Measurements from ENCODE around the gene PGAM2. TPM values are rescaled to one million over a fixed set of nuclear protein-coding genes. Genes with fewer than 3 reads are reported as not detected.

The PGAM2 gene
- total and polyA plus RNA-seq, 2 experiments from 2014 or later, result 2.9 to 7.8 TPM

GRCh38 chr7:44078521-44078920 lies 13.2 kb upstream of the PGAM2 start (continued):
- TF ChIP-seq ZNF462 (CRISPR knock-in tag; IDR thresholded peaks at IDR 0.05) (no peak), ETS1 (IDR thresholded peaks at IDR 0.05) (no peak)

DNA sequence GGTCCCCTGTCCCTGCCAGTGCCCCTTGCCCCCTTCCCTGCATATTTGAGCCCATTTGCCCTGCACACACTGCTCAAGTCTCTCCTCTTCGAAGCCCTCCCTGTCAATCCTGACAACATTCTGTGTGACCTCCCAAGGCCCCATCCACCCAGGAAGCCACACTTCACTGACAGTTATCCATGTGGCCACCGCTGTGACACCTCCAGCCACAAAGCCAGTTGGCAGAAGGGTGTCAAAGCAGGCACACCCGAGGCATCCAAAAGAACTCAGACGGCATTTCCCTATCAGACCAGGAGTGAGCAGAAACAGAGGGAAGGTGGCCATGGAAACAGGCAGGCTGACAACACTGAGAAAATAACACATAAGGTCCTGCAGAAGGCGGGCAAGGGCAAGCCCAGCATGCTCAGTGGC lies 12.3 kb upstream of the PGAM2 start:
- Histone ChIP-seq H3K79me2 (replicated peaks; ENCODE audit: insufficient read depth) (no peaks in the 10 kb centered on the region), H3K4me3 (no peak overlapping the region), H3K4me2 (no peak overlapping the region), H3K4me1 (ENCODE audit: insufficient read depth) (peaks cover 4% of the 10 kb centered on the region), H4K20me1 (replicated peaks; ENCODE audit: insufficient read depth) (no peaks in the 10 kb centered on the region; the same call in 1 of the 2 replicates), H3F3A (replicated peaks; ENCODE audit: low read depth) (no peaks in the 10 kb centered on the region; the same call in 1 of the 2 replicates), H3K9me2 (ENCODE audit: insufficient read depth) (no peaks in the 10 kb centered on the region), H2AFZ (no peak overlapping the region), H3K27me3 (ENCODE audit: insufficient read depth) (no peaks in the 10 kb centered on the region), H3K27ac (ENCODE audit: low read depth) (no peak overlapping the region), H3K36me3 (ENCODE audit: insufficient read depth) (no peaks in the 10 kb centered on the region)
- TF ChIP-seq EZH2 (IDR thresholded peaks at IDR 0.05; ENCODE audit: low read depth, unreplicated experiment) (no peak), NANOG (IDR thresholded peaks at IDR 0.05; ENCODE audit: borderline replicate concordance) (no peak), EZH2phosphoT487 (IDR thresholded peaks at IDR 0.05; ENCODE audit: unreplicated experiment) (no peak), STAT1 (IDR thresholded peaks at IDR 0.05; ENCODE audit: unreplicated experiment) (no peak)
- Mint-ChIP-seq H3K9me3 (no peaks in the 10 kb centered on the region), H3K27me3 (ENCODE audit: insufficient read depth, low read depth, poor library complexity) (peaks cover 21% of the 10 kb centered on the region), H3K27ac (no peak overlapping the region), H3K36me3 (ENCODE audit: low read depth) (peaks cover 32% of the 10 kb centered on the region), H3K4me3 (no peak overlapping the region; the same call in 2 of the 3 replicates), H3K4me1 (peaks cover 7% of the 10 kb centered on the region)
- ATAC-seq, result no peak
- no peak for DNase-seq (ENCODE audit: low spot score)
